ENCODE measurements around the gene PLK3.

DNA sequence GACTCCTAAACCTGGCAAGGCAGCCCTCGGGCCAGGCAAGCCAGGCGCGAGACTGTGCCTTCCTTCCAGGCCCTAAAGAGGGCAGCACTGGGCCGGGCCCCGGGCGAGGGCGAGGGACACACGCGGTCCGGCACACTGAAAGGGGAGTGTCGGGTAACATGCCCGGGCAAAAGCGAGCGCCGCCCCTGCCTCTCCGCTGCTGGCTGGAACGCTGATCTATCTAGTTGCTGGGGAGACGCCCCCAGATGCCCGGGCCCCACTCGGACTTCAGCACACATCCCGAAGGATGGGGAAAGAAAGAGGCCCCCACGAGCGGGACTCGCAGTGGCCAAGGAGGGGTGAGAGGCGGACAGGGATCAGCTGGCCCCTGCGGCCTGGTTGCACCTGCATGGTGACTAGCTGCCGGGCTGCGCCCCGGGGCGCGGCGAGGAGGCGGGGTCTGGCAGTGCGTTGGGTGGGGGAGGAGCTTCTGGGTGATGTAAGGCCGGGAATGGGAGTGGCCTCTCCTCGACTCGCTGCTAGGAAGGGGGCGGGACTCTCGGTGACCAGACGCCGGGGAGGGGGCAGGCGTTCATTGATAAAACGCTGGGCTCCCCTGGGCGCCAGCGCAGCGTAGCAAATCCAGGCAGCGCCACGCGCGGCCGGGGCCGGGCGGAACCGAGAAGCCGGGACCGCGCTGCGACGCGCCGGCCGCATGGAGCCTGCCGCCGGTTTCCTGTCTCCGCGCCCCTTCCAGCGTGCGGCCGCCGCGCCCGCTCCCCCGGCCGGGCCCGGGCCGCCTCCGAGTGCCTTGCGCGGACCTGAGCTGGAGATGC lies at the start of gene PLK3:
- TF ChIP-seq, protein P1, sequence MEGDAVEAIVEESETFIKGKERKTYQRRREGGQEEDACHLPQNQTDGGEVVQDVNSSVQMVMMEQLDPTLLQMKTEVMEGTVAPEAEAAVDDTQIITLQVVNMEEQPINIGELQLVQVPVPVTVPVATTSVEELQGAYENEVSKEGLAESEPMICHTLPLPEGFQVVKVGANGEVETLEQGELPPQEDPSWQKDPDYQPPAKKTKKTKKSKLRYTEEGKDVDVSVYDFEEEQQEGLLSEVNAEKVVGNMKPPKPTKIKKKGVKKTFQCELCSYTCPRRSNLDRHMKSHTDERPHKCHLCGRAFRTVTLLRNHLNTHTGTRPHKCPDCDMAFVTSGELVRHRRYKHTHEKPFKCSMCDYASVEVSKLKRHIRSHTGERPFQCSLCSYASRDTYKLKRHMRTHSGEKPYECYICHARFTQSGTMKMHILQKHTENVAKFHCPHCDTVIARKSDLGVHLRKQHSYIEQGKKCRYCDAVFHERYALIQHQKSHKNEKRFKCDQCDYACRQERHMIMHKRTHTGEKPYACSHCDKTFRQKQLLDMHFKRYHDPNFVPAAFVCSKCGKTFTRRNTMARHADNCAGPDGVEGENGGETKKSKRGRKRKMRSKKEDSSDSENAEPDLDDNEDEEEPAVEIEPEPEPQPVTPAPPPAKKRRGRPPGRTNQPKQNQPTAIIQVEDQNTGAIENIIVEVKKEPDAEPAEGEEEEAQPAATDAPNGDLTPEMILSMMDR (IDR thresholded peaks at IDR 0.05) = peak; percentile 75 to 97
- no peak for TF ChIP-seq EP300 (IDR thresholded peaks at IDR 0.05)
